Activated CD8-positive, alpha-beta T cell treated with anti-CD3 and anti-CD28 coated beads, Interleukin-2, amount 10 ng/mL, durations not matched to agents 7 days and 5 days (primary cell): ENCODE data around the gene DNAI4. TPM values are rescaled to one million over a fixed set of nuclear protein-coding genes. Genes with fewer than 3 reads are reported as not detected.

ENCODE experiments used
- ATAC-seq: fragments of 150-1000 bp; cut with Tn5 transposase; one replicate; pipeline ENCODE4 v1.10.0; 2021; ENCODE audit warnings: moderate library complexity
- CTCF ChIA-PET: fragments of 350-600 bp; sonication (Branson Sonifier 250); formaldehyde crosslinking; loops from one replicate; lab custom pipeline; 2021; ENCODE audit warnings: antibody characterized with exemption; lab: Charles Lee
- POLR2A ChIA-PET: fragments of 350-600 bp; sonication (Branson Sonifier 250); formaldehyde crosslinking; loops from one replicate; lab custom pipeline; 2021; ENCODE audit warnings: antibody characterized with exemption; lab: Charles Lee
- DNase-seq: peaks from one replicate; pipeline ENCODE4 v3.0.0-alpha.2; 2020
- H3K27ac Mint-ChIP-seq: one replicate; pipeline ENCODE4 v1.8.0; 2021; ENCODE audit warnings: mild to moderate bottlenecking, mixed read lengths
- H3K27me3 Mint-ChIP-seq: one replicate; pipeline ENCODE4 v1.8.0; 2021; ENCODE audit warnings: low read depth, mixed read lengths
- H3K36me3 Mint-ChIP-seq: one replicate; pipeline ENCODE4 v1.8.0; 2021; ENCODE audit warnings: low read depth, mixed read lengths
- H3K4me1 Mint-ChIP-seq: one replicate; pipeline ENCODE4 v1.8.0; 2021; ENCODE audit warnings: low read depth, mixed read lengths
- H3K4me3 Mint-ChIP-seq: one replicate; pipeline ENCODE4 v1.8.0; 2021; ENCODE audit warnings: mild to moderate bottlenecking, mixed read lengths
- H3K9me3 Mint-ChIP-seq: one replicate; pipeline ENCODE4 v1.8.0; 2022; ENCODE audit warnings: mixed read lengths; ENCODE audit not compliant: insufficient read depth
- total RNA-seq, 2 experiments: library from RNA; stranded (reverse); gene quantifications; one replicate each; pipeline ENCODE4 v1.2.3, GENCODE V29; 2021

The DNAI4 gene
- total RNA-seq, 2 experiments from 2014 or later = 1.4 to 3.6 TPM

GRCh38 chr1:66940981-66941380 is 16.3 kb upstream of the DNAI4 start:
- Mint-ChIP-seq H3K36me3 (peaks cover 37% of the 10 kb centered on the region), H3K9me3 (no peaks in the 10 kb centered on the region), H3K4me1 (peaks cover 55% of the 10 kb centered on the region), H3K4me3 (no peak overlapping the region), H3K27me3 (no peaks in the 10 kb centered on the region), H3K27ac (no peak overlapping the region)
- POLR2A ChIA-PET = no interaction called here
- CTCF ChIA-PET = interaction anchor here (1.2 to 1.4 kb wide), 2 partner anchors 10 to 16 kb away, joined by 3 read pairs; partner anchors contain the start of genes DNAI4 and MIER1
- no peak for DNase-seq
- ATAC-seq = no peak

- Mint-ChIP-seq H3K36me3 (peaks cover 41% of the 10 kb centered on the region), H3K4me1 (peaks cover 72% of the 10 kb centered on the region), H3K27ac (no peak overlapping the region), H3K27me3 (no peaks in the 10 kb centered on the region), H3K9me3 (no peaks in the 10 kb centered on the region), H3K4me3 (no peak overlapping the region)
- POLR2A ChIA-PET = interaction anchor here (1.1 to 1.4 kb wide), 2 partner anchors 8 to 14 kb away, joined by 3 to 5 read pairs; partner anchors contain the start of genes DNAI4 and MIER1
- CTCF ChIA-PET = interaction anchor here (1.0 to 1.6 kb wide), 3 partner anchors 9 to 276 kb away, joined by 3 to 4 read pairs (median 3); no protein-coding TSS in a partner anchor
- ATAC-seq = no peak
- DNase-seq = no peak
Observed at GRCh38 chr1:66938613-66939012, 14.0 kb upstream of the DNAI4 start.

- no peak overlapping the region for H3K4me3 Mint-ChIP-seq
- H3K36me3 Mint-ChIP-seq = peaks cover 42% of the 10 kb centered on the region
- POLR2A ChIA-PET = interaction anchor here (1.2 kb wide), 1 partner anchor 13 kb away, joined by 3 read pairs; the partner anchor contains the start of genes DNAI4 and MIER1
Observed at GRCh38 chr1:66937529-66938234, 13.0 kb upstream of the DNAI4 start.

GRCh38 chr1:66933887-66934700 is 9.4 kb upstream of the DNAI4 start:
- ATAC-seq = no peak
- peak overlapping the region; percentile 73 for H3K27ac Mint-ChIP-seq
- peaks cover 62% of the 10 kb centered on the region for H3K4me1 Mint-ChIP-seq
- peak overlapping the region; percentile 61 for H3K4me3 Mint-ChIP-seq
- peaks cover 33% of the 10 kb centered on the region for H3K36me3 Mint-ChIP-seq
- no peaks in the 10 kb centered on the region for H3K9me3 Mint-ChIP-seq
- ChIA-PET POLR2A (interaction anchor here (0.5 to 1.8 kb wide), 3 partner anchors 9 to 120 kb away, joined by 3 to 12 read pairs (median 4); partner anchors contain the start of genes DNAI4, MIER1 and SLC35D1), CTCF (interaction anchor here (0.7 to 1.5 kb wide), 4 partner anchors 9 to 495 kb away, joined by 3 to 8 read pairs (median 4); partner anchors contain the start of genes DNAI4 and MIER1)
- DNase-seq = no peak
- no peaks in the 10 kb centered on the region for H3K27me3 Mint-ChIP-seq

More at GRCh38 chr1:66937529-66938234, 13.0 kb upstream of the DNAI4 start:
- CTCF ChIA-PET = interaction anchor here (1.0 to 1.6 kb wide), 3 partner anchors 8 to 277 kb away, joined by 3 to 4 read pairs (median 3); no protein-coding TSS in a partner anchor
- Mint-ChIP-seq H3K27me3 (no peaks in the 10 kb centered on the region), H3K27ac (no peak overlapping the region), H3K4me1 (peaks cover 76% of the 10 kb centered on the region), H3K9me3 (no peaks in the 10 kb centered on the region)
- no peak for DNase-seq
- no peak for ATAC-seq

- ATAC-seq (no peak), DNase-seq (no peak)
- POLR2A ChIA-PET = interaction anchor here (0.6 kb wide), 1 partner anchor 497 kb away, joined by 5 read pairs; no protein-coding TSS in a partner anchor
- Mint-ChIP-seq H3K27me3 (no peaks in the 10 kb centered on the region), H3K36me3 (peaks cover 41% of the 10 kb centered on the region), H3K9me3 (no peaks in the 10 kb centered on the region), H3K4me1 (peaks cover 61% of the 10 kb centered on the region), H3K4me3 (peak overlapping the region; percentile 61), H3K27ac (peak overlapping the region; percentile 20)
- CTCF ChIA-PET = interaction anchor here (1.0 kb wide), 1 partner anchor 216 kb away, joined by 3 read pairs; no protein-coding TSS in a partner anchor
Observed at GRCh38 chr1:66932291-66932690, 7.6 kb upstream of the DNAI4 start.

- Mint-ChIP-seq H3K4me3 (peak overlapping the region; percentile 81), H3K36me3 (peaks cover 42% of the 10 kb centered on the region), H3K9me3 (no peaks in the 10 kb centered on the region), H3K4me1 (peaks cover 61% of the 10 kb centered on the region), H3K27me3 (no peaks in the 10 kb centered on the region), H3K27ac (peak overlapping the region; percentile 84)
- CTCF ChIA-PET = interaction anchor here (1.0 to 1.5 kb wide), 2 partner anchors 10 to 218 kb away, joined by 3 to 4 read pairs; no protein-coding TSS in a partner anchor
- POLR2A ChIA-PET = interaction anchor here (1.7 kb wide), 1 partner anchor 50 kb away, joined by 6 read pairs; no protein-coding TSS in a partner anchor
- no peak for DNase-seq
- ATAC-seq = no peak
Observed at GRCh38 chr1:66931590-66931989, 6.9 kb upstream of the DNAI4 start.

GRCh38 chr1:66930823-66931174 is 6.1 kb upstream of the DNAI4 start:
- Mint-ChIP-seq H3K4me3 (peak overlapping the region; percentile 81), H3K9me3 (no peaks in the 10 kb centered on the region), H3K4me1 (peaks cover 64% of the 10 kb centered on the region), H3K27me3 (no peaks in the 10 kb centered on the region), H3K27ac (peak overlapping the region; percentile 84), H3K36me3 (peaks cover 42% of the 10 kb centered on the region)
- POLR2A ChIA-PET = interaction anchor here (0.5 to 1.7 kb wide), 8 partner anchors 8 to 385 kb away, joined by 3 to 11 read pairs (median 4); partner anchors contain the start of gene SLC35D1
- ATAC-seq = no peak
- no peak for DNase-seq
- CTCF ChIA-PET = interaction anchor here (1.0 to 1.5 kb wide), 3 partner anchors 8 to 218 kb away, joined by 3 to 4 read pairs (median 4); no protein-coding TSS in a partner anchor

GRCh38 chr1:66929999-66930822 is 5.6 kb upstream of the DNAI4 start:
- no peaks in the 10 kb centered on the region for H3K9me3 Mint-ChIP-seq
- peak overlapping the region; percentile 84 for H3K27ac Mint-ChIP-seq
- H3K36me3 Mint-ChIP-seq = peaks cover 39% of the 10 kb centered on the region
- POLR2A ChIA-PET = interaction anchor here (0.5 to 1.7 kb wide), 9 partner anchors 9 to 385 kb away, joined by 3 to 11 read pairs (median 4); partner anchors contain the start of gene SLC35D1
- peak overlapping the region; percentile 81 for H3K4me3 Mint-ChIP-seq
- DNase-seq (peak; percentile 94), ATAC-seq (peak; percentile 65)
- H3K4me1 Mint-ChIP-seq = peaks cover 61% of the 10 kb centered on the region
- no peaks in the 10 kb centered on the region for H3K27me3 Mint-ChIP-seq
- CTCF ChIA-PET = interaction anchor here (1.0 to 1.5 kb wide), 3 partner anchors 8 to 167 kb away, joined by 3 to 4 read pairs (median 4); no protein-coding TSS in a partner anchor

- CTCF ChIA-PET = interaction anchor here (1.0 to 1.3 kb wide), 2 partner anchors 9 to 167 kb away, joined by 4 read pairs; no protein-coding TSS in a partner anchor
- Mint-ChIP-seq H3K4me1 (peaks cover 56% of the 10 kb centered on the region), H3K4me3 (peak overlapping the region; percentile 81), H3K9me3 (no peaks in the 10 kb centered on the region), H3K27me3 (no peaks in the 10 kb centered on the region), H3K36me3 (peaks cover 37% of the 10 kb centered on the region), H3K27ac (peak overlapping the region; percentile 84)
- POLR2A ChIA-PET = interaction anchor here (0.8 to 1.7 kb wide), 5 partner anchors 9 to 220 kb away, joined by 3 to 11 read pairs (median 5); partner anchors contain the start of gene SLC35D1
- ATAC-seq (no peak), DNase-seq (no peak)
Observed at GRCh38 chr1:66929691-66929998, 5.0 kb upstream of the DNAI4 start.

GRCh38 chr1:66929146-66929688 is 4.6 kb upstream of the DNAI4 start:
- no peaks in the 10 kb centered on the region for H3K27me3 Mint-ChIP-seq
- POLR2A ChIA-PET = no interaction called here
- CTCF ChIA-PET = interaction anchor here (1.0 to 1.3 kb wide), 2 partner anchors 9 to 166 kb away, joined by 4 read pairs; no protein-coding TSS in a partner anchor

More at GRCh38 chr1:66929146-66929688, 4.6 kb upstream of the DNAI4 start:
- peaks cover 54% of the 10 kb centered on the region for H3K4me1 Mint-ChIP-seq
- ATAC-seq (no peak), DNase-seq (no peak)
- no peaks in the 10 kb centered on the region for H3K9me3 Mint-ChIP-seq
- peaks cover 37% of the 10 kb centered on the region for H3K36me3 Mint-ChIP-seq
- peak overlapping the region; percentile 81 for H3K4me3 Mint-ChIP-seq
- H3K27ac Mint-ChIP-seq = peak overlapping the region; percentile 84
